Muscle of back (tissue), 11 donors: ENCODE results near the gene CCDC171. TPM values are rescaled to one million over a fixed set of nuclear protein-coding genes. Genes with fewer than 3 reads are reported as not detected.
"Not testable (repeated sequence)": the region's sequence is repeated elsewhere in the genome, so short reads cannot be mapped to it uniquely, and the experiment has no call there.

ENCODE experiments used
- DNase-seq, 3 donors: peaks; one replicate each; pipeline versions ENCODE4 v3.0.0 to v3.0.0-alpha.2; 2013
- polyA plus RNA-seq, 10 donors: library from polyadenylated mRNA; unstranded; fragments of 120-200 nt; gene quantifications; one replicate each; pipeline ENCODE4 v1.2.1, GENCODE V29; 2013; ENCODE audit not compliant: insufficient read length in 10 of 10

CCDC171 gene
- polyA plus RNA-seq, 10 donors: 0.98 to 3.7 (median 2.2) TPM

- DNase-seq: no peak
These were observed 670 bp downstream of the CCDC171 start for GRCh38 chr9:15553528-15553898.

- DNase-seq: no peak
These were observed 17.9 kb downstream of the CCDC171 start for GRCh38 chr9:15570769-15571168.

- DNase-seq: no peak
These were observed 19.4 kb downstream of the CCDC171 start for GRCh38 chr9:15572200-15572770.

GRCh38 chr9:15576350-15577050 is 23.7 kb downstream of the CCDC171 start:
- DNase-seq: no peak

GRCh38 chr9:15578714-15579113 is 25.9 kb downstream of the CCDC171 start:
- DNase-seq: peak; percentile 5 to 47 (median 20)

GRCh38 chr9:15584379-15584778 is 31.5 kb downstream of the CCDC171 start:
- no peak for DNase-seq

GRCh38 chr9:15592317-15592716 is 39.5 kb downstream of the CCDC171 start:
- no peak for DNase-seq

- not testable (repeated sequence) for DNase-seq
These were observed 40.1 kb downstream of the CCDC171 start for GRCh38 chr9:15592940-15593339.

GRCh38 chr9:15600666-15601330 is 48.0 kb downstream of the CCDC171 start:
- DNase-seq: not testable (repeated sequence)

GRCh38 chr9:15606643-15607472 is 54.0 kb downstream of the CCDC171 start:
- peak; percentile 52 to 70 (median 57) for DNase-seq

GRCh38 chr9:15612962-15613361 is 60.1 kb downstream of the CCDC171 start:
- no peak for DNase-seq

GRCh38 chr9:15617782-15618181 is 64.9 kb downstream of the CCDC171 start:
- DNase-seq: no peak

GRCh38 chr9:15618540-15619331 is 65.9 kb downstream of the CCDC171 start:
- no peak for DNase-seq

- DNase-seq: peak in 1 of 3 donors; percentile 30
These were observed 69.6 kb downstream of the CCDC171 start for GRCh38 chr9:15622318-15622971.

GRCh38 chr9:15635752-15636151 is 82.9 kb downstream of the CCDC171 start:
- DNase-seq: no peak

GRCh38 chr9:15640121-15640520 is 87.3 kb downstream of the CCDC171 start:
- no peak for DNase-seq

- DNase-seq: peak in 1 of 3 donors; percentile 35
These were observed 88.4 kb downstream of the CCDC171 start for GRCh38 chr9:15641291-15641690.

- DNase-seq: peak; percentile 25 to 49 (median 28)
These were observed 89.6 kb downstream of the CCDC171 start for GRCh38 chr9:15642369-15642962.

- no peak for DNase-seq
These were observed 117.4 kb downstream of the CCDC171 start for GRCh38 chr9:15670246-15670645.

- DNase-seq: no peak
These were observed 118.1 kb downstream of the CCDC171 start for GRCh38 chr9:15670894-15671293.
